ENCODE results near the gene SLC4A4. TPM values are rescaled to one million over a fixed set of nuclear protein-coding genes. Genes with fewer than 3 reads are reported as not detected.

SLC4A4 gene
- polyA plus RNA-seq, 1 of the 3 experiments (the other 2 are of a cell fraction), result not detected

DNA sequence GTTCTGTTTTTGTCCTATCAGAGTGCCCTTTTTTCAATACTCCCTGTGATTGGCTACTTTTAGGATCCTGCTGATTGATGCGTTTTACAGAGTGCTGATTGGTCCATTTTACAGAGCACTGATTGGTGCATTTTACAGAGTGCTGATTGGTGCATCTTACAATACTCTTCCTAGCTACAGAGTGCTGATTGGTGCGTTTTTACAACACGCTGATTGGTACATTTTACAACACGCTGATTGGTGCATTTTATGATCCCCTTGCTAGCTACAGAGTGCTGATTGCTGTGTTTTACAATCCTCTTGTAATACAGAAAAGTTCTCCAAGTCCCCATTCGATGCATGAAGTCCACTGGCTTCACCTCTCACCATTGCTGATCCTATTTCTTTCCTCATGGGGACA is 268.3 kb downstream of the SLC4A4 start:
- Histone ChIP-seq H3F3A (replicated peaks; ENCODE audit: insufficient read depth) (no peaks in the 10 kb centered on the region), H2AFZ (ENCODE audit: low read depth) (no peak overlapping the region), H3K36me3 (replicated peaks in 1 of 2; ENCODE audit: control insufficient read depth in 1 of 2, insufficient read depth in 2 of 2, low read length in 1 of 2) (no peaks in the 10 kb centered on the region), H3K4me2 (no peak overlapping the region), H4K20me1 (ENCODE audit: insufficient read depth) (no peaks in the 10 kb centered on the region), H3K4me3 (ENCODE audit: low read depth in 2 of 2, low read length in 1 of 2) (no peak overlapping the region), H3K9me2 (no peaks in the 10 kb centered on the region), H3K9me3 (no peaks in the 10 kb centered on the region), H3K27me3 (ENCODE audit: insufficient read depth) (no peaks in the 10 kb centered on the region), H3K27ac (ENCODE audit: low read depth in 2 of 2, low read length in 1 of 2) (no peak overlapping the region), H3K4me1 (ENCODE audit: control insufficient read depth in 1 of 2, insufficient read depth in 2 of 2, low read depth in 1 of 2, low read length in 1 of 2) (no peaks in the 10 kb centered on the region), H3K79me2 (ENCODE audit: insufficient read depth) (no peaks in the 10 kb centered on the region), H3K9ac (no peak overlapping the region)
- 33% methylated on average over 5 of the region's 5 CpGs for WGBS (ENCODE audit: low lambda C conversion rate)
- ChIA-PET POLR2A (no interaction called here), CTCF (no interaction called here)
- no peak for DNase-seq
- TF ChIP-seq CHD2 (IDR thresholded peaks at IDR 0.05; ENCODE audit: low read length, partially characterized antibody) (no peak), SMC3 (IDR thresholded peaks at IDR 0.05; ENCODE audit: low read depth, low read length) (no peak), YY1 (IDR thresholded peaks at IDR 0.05; ENCODE audit: low read depth) (no peak), FOSL2 (IDR thresholded peaks at IDR 0.05; ENCODE audit: borderline replicate concordance, low read depth) (no peak), ELF1 (IDR thresholded peaks at IDR 0.05) (no peak), MEF2A (IDR thresholded peaks at IDR 0.05; ENCODE audit: borderline replicate concordance, low read depth) (no peak)
- TF ChIP-seq, protein P1, sequence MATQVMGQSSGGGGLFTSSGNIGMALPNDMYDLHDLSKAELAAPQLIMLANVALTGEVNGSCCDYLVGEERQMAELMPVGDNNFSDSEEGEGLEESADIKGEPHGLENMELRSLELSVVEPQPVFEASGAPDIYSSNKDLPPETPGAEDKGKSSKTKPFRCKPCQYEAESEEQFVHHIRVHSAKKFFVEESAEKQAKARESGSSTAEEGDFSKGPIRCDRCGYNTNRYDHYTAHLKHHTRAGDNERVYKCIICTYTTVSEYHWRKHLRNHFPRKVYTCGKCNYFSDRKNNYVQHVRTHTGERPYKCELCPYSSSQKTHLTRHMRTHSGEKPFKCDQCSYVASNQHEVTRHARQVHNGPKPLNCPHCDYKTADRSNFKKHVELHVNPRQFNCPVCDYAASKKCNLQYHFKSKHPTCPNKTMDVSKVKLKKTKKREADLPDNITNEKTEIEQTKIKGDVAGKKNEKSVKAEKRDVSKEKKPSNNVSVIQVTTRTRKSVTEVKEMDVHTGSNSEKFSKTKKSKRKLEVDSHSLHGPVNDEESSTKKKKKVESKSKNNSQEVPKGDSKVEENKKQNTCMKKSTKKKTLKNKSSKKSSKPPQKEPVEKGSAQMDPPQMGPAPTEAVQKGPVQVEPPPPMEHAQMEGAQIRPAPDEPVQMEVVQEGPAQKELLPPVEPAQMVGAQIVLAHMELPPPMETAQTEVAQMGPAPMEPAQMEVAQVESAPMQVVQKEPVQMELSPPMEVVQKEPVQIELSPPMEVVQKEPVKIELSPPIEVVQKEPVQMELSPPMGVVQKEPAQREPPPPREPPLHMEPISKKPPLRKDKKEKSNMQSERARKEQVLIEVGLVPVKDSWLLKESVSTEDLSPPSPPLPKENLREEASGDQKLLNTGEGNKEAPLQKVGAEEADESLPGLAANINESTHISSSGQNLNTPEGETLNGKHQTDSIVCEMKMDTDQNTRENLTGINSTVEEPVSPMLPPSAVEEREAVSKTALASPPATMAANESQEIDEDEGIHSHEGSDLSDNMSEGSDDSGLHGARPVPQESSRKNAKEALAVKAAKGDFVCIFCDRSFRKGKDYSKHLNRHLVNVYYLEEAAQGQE (IDR thresholded peaks at IDR 0.05; ENCODE audit: low read depth, low read length), result no peak
- TF ChIP-seq, protein P2, sequence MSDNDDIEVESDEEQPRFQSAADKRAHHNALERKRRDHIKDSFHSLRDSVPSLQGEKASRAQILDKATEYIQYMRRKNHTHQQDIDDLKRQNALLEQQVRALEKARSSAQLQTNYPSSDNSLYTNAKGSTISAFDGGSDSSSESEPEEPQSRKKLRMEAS (IDR thresholded peaks at IDR 0.05; ENCODE audit: low read depth), result no peak

DNA sequence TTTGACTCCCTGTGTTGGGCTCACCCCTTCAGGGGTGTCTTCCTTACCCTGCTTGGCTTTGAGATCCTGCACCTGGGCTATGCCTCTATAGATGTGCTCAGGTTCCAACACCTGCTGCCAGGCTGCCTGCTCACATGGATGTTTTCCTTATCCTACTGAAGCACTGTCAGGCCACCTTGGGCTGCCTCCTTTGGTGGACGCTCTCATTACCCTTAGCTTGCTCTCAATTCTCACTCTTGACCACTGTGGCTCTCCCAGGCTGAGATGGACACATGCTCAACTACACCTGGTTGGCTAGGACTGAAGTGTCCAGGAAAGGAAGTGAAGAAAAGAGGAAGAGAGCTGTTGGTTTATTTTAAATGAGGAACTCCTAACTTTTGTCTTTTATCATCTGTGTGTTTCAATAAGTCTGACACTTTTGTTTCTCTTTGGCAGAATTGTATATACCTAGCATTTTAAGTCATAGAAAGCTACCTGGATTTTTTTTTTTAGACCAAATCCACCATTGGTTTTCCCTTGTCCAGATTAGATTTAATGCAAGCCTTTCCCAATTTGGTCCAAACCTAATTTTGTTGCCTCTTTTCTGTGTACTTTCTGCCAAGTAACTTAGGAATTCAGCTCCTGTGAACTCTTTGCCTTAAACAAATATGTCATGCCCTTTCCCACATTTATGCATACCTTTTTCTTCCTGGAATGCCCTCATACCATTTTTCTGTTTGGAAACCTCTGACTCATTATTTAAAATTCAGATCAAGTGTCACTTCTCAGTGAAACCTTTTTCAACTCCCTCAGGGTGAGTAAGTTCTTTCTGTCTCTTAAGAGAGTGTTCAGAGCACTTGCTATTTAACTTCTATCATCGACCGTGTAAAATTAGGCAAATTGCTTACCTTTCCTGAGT is 269.2 kb downstream of the SLC4A4 start:
- H3K27me3 ChIP-seq (ENCODE audit: insufficient read depth), result no peaks in the 10 kb centered on the region
- H3F3A ChIP-seq (replicated peaks; ENCODE audit: insufficient read depth), result no peaks in the 10 kb centered on the region
- H3K79me2 ChIP-seq (ENCODE audit: insufficient read depth), result no peaks in the 10 kb centered on the region
- H3K9me3 ChIP-seq, result no peaks in the 10 kb centered on the region
- H3K27ac ChIP-seq (ENCODE audit: low read depth in 2 of 2, low read length in 1 of 2), result no peak overlapping the region
- DNase-seq, result no peak
- no peaks in the 10 kb centered on the region for H3K36me3 ChIP-seq (replicated peaks in 1 of 2; ENCODE audit: control insufficient read depth in 1 of 2, insufficient read depth in 2 of 2, low read length in 1 of 2)
- no peak overlapping the region for H2AFZ ChIP-seq (ENCODE audit: low read depth)
- no peak overlapping the region for H3K9ac ChIP-seq
- no peak overlapping the region for H3K4me3 ChIP-seq (ENCODE audit: low read depth in 2 of 2, low read length in 1 of 2)
- no peaks in the 10 kb centered on the region for H3K9me2 ChIP-seq
- CTCF ChIA-PET, result interaction anchor here (0.6 kb wide), 1 partner anchor 54 kb away, joined by 3 read pairs; no protein-coding TSS in a partner anchor
- no peak overlapping the region for H3K4me2 ChIP-seq
- H3K4me1 ChIP-seq (ENCODE audit: control insufficient read depth in 1 of 2, insufficient read depth in 2 of 2, low read depth in 1 of 2, low read length in 1 of 2), result no peaks in the 10 kb centered on the region
- 5% methylated on average over 3 of the region's 3 CpGs for WGBS (ENCODE audit: low lambda C conversion rate)
- no peaks in the 10 kb centered on the region for H4K20me1 ChIP-seq (ENCODE audit: insufficient read depth)
- POLR2A ChIA-PET, result no interaction called here
- TF ChIP-seq USF1 (IDR thresholded peaks at IDR 0.05; ENCODE audit: borderline replicate concordance, low read depth) (no peak), CHD2 (IDR thresholded peaks at IDR 0.05; ENCODE audit: low read length, partially characterized antibody) (no peak), YY1 (IDR thresholded peaks at IDR 0.05; ENCODE audit: low read depth) (no peak), POLR2AphosphoS5 (IDR thresholded peaks at IDR 0.05; ENCODE audit: low read depth, low read length) (no peak), RXRA (IDR thresholded peaks at IDR 0.05; ENCODE audit: borderline replicate concordance, low read depth) (no peak), ELF1 (IDR thresholded peaks at IDR 0.05) (no peak)
